Suprapubic skin (tissue), 4 donors: ENCODE measurements around the gene ITSN1.

ENCODE experiments used
- CTCF ChIP-seq, 2 donors: fragments of 200-600 bp in 1 of 2; fragments of 450-650 bp in 1 of 2; sonication (generic) in 1 of 2; IDR thresholded peaks; one replicate each; pipeline ENCODE4 v1.5.1; 2016 to 2019; ENCODE audit warnings: antibody characterized with exemption in 2 of 2, mild to moderate bottlenecking in 1 of 2, moderate library complexity in 1 of 2
- EP300 ChIP-seq: sonication (generic); formaldehyde crosslinking; IDR thresholded peaks from one replicate; pipeline ENCODE4 v1.6.1; 2017; ENCODE audit warnings: antibody characterized with exemption
- POLR2A ChIP-seq, 2 donors: fragments of 450-650 bp; IDR thresholded peaks; one replicate each; pipeline ENCODE4 v1.6.1; 2017; ENCODE audit warnings: antibody characterized with exemption in 2 of 2, mild to moderate bottlenecking in 2 of 2, moderate library complexity in 2 of 2
- POLR2AphosphoS5 ChIP-seq, 3 donors: sonication (generic); formaldehyde crosslinking; IDR thresholded peaks; one replicate each; pipeline ENCODE4 v1.6.1; 2017; ENCODE audit warnings: antibody characterized with exemption in 3 of 3

- TF ChIP-seq CTCF (IDR thresholded peaks at IDR 0.05) (no peak), POLR2A (IDR thresholded peaks at IDR 0.05) (no peak), POLR2AphosphoS5 (IDR thresholded peaks at IDR 0.05) (no peak), EP300 (no peak)
Measured at GRCh38 chr21:33667636-33668035, 25.3 kb downstream of the ITSN1 start.
